WTC11 (cell line): ENCODE measurements around the gene CTNNA2. TPM values are rescaled to one million over a fixed set of nuclear protein-coding genes. Genes with fewer than 3 reads are reported as not detected.

Experiments used
- ATAC-seq: fragments of 200-7000 bp; cut with Tn5 transposase; 2 replicates; pipeline ENCODE4 v1.10.0; 2021; ENCODE audit warnings: mild to moderate bottlenecking, moderate library complexity
- CTCF ChIA-PET: fragments of 300-600 bp; sonication (Branson Sonifier 250); formaldehyde crosslinking; loops from one replicate; lab custom pipeline; 2021; ENCODE audit warnings: antibody characterized with exemption; lab: Charles Lee
- POLR2A ChIA-PET: fragments of 350-600 bp; sonication (Branson Sonifier 250); formaldehyde crosslinking; loops from one replicate; lab custom pipeline; 2021; ENCODE audit warnings: antibody characterized with exemption; lab: Charles Lee
- DNase-seq: peaks from one replicate; pipeline ENCODE4 v3.0.0; 2021; ENCODE audit warnings: low spot score
- H3K27ac Mint-ChIP-seq: 2 replicates; pipeline ENCODE4 v1.8.0; 2021; ENCODE audit warnings: mixed read lengths
- H3K27me3 Mint-ChIP-seq: 2 replicates; pipeline ENCODE4 v1.8.0; 2021; ENCODE audit warnings: low read depth, mild to moderate bottlenecking, moderate library complexity, mixed read lengths
- H3K36me3 Mint-ChIP-seq: 2 replicates; pipeline ENCODE4 v1.8.0; 2021; ENCODE audit warnings: mixed read lengths
- H3K4me1 Mint-ChIP-seq: 2 replicates; pipeline ENCODE4 v1.8.0; 2022; ENCODE audit warnings: mixed read lengths
- H3K4me3 Mint-ChIP-seq: 2 replicates; pipeline ENCODE4 v1.8.0; 2021; ENCODE audit warnings: mild to moderate bottlenecking, moderate library complexity, mixed read lengths
- H3K9me3 Mint-ChIP-seq: 2 replicates; pipeline ENCODE4 v1.8.0; 2021; ENCODE audit warnings: mixed read lengths
- CREM ChIP-seq: sonication (generic); formaldehyde crosslinking; IDR thresholded peaks from 2 replicates; pipeline ENCODE4 v1.8.1; 2022; ENCODE audit warnings: mild to moderate bottlenecking, missing genetic modification reagents, moderate library complexity
- EMX1 ChIP-seq: fragments of 250-450 bp; sonication (Bioruptor Pico); IDR thresholded peaks from 2 replicates; pipeline ENCODE4 v1.8.0; 2021; ENCODE audit warnings: mild to moderate bottlenecking
- ETV6 ChIP-seq: sonication (generic); formaldehyde crosslinking; IDR thresholded peaks from 2 replicates; pipeline ENCODE4 v1.8.1; 2022; ENCODE audit warnings: mild to moderate bottlenecking, missing genetic modification reagents
- FOXJ3 ChIP-seq: sonication (generic); formaldehyde crosslinking; IDR thresholded peaks from 2 replicates; pipeline ENCODE4 v1.9.0; 2021; ENCODE audit warnings: missing genetic modification reagents, mild to moderate bottlenecking, borderline replicate concordance
- FOXP1 ChIP-seq: sonication (generic); formaldehyde crosslinking; IDR thresholded peaks from 2 replicates; pipeline ENCODE4 v1.8.0; 2022; ENCODE audit warnings: missing genetic modification reagents, mild to moderate bottlenecking, moderate library complexity, borderline replicate concordance
- GRHL2 ChIP-seq: fragments of 250-450 bp; sonication (Bioruptor Pico); IDR thresholded peaks from 2 replicates; pipeline ENCODE4 v1.8.0; 2022; ENCODE audit warnings: mild to moderate bottlenecking, moderate library complexity; ENCODE audit not compliant: insufficient replicate concordance, severe bottlenecking
- IRF2 ChIP-seq: sonication (generic); formaldehyde crosslinking; IDR thresholded peaks from 2 replicates; pipeline ENCODE4 v1.8.0; 2022; ENCODE audit warnings: low read depth, missing genetic modification reagents, borderline replicate concordance
- NFATC4 ChIP-seq: fragments of 250-450 bp; sonication (Bioruptor Pico); IDR thresholded peaks from 2 replicates; pipeline ENCODE4 v1.9.0; 2021; ENCODE audit warnings: mild to moderate bottlenecking
- NFE2L1 ChIP-seq: sonication (generic); formaldehyde crosslinking; IDR thresholded peaks from 2 replicates; pipeline ENCODE4 v1.8.1; 2023; ENCODE audit warnings: missing genetic modification reagents
- NFYB ChIP-seq: sonication (generic); formaldehyde crosslinking; conservative IDR thresholded peaks from 2 replicates; pipeline ENCODE4 v1.8.0; 2022; ENCODE audit warnings: low read depth, missing genetic modification reagents
- RORB ChIP-seq: fragments of 250-450 bp; sonication (Bioruptor Pico); IDR thresholded peaks from 2 replicates; pipeline ENCODE4 v1.9.0; 2021; ENCODE audit warnings: mild to moderate bottlenecking
- SMAD4 ChIP-seq: sonication (generic); formaldehyde crosslinking; IDR thresholded peaks from 2 replicates; pipeline ENCODE4 v1.8.0; 2022; ENCODE audit warnings: mild to moderate bottlenecking, missing genetic modification reagents
- TP53 ChIP-seq: sonication (generic); formaldehyde crosslinking; IDR thresholded peaks from 2 replicates; pipeline ENCODE4 v1.8.1; 2023; ENCODE audit warnings: mild to moderate bottlenecking, missing genetic modification reagents
- ZNF121 ChIP-seq: sonication (generic); formaldehyde crosslinking; IDR thresholded peaks from 2 replicates; pipeline ENCODE4 v1.8.0; 2023; ENCODE audit warnings: missing genetic modification reagents
- ZNF423 ChIP-seq: fragments of 250-450 bp; sonication (Bioruptor Pico); IDR thresholded peaks from 2 replicates; pipeline ENCODE4 v2.1.2; 2022; ENCODE audit warnings: mild to moderate bottlenecking, moderate library complexity
- total RNA-seq: library from RNA; stranded (reverse); gene quantifications from 3 replicates; pipeline ENCODE4 v1.2.3, GENCODE V29; 2021
- TF ChIP-seq, protein P1 (sequence below): fragments of 250-450 bp; sonication (Bioruptor Pico); conservative IDR thresholded peaks from 2 replicates; pipeline ENCODE4 v1.9.0; 2021; ENCODE audit warnings: mild to moderate bottlenecking
- TF ChIP-seq, protein P2 (sequence below): fragments of 200-600 bp; IDR thresholded peaks from 2 replicates; pipeline ENCODE4 v1.8.0; 2022; ENCODE audit warnings: antibody characterized with exemption
- TF ChIP-seq, protein P3 (sequence below): sonication (generic); formaldehyde crosslinking; IDR thresholded peaks from 2 replicates; pipeline ENCODE4 v1.8.1; 2022; ENCODE audit warnings: missing genetic modification reagents, borderline replicate concordance
- TF ChIP-seq, protein P4 (sequence below): fragments of 250-450 bp; sonication (Bioruptor Pico); IDR thresholded peaks from 2 replicates; pipeline ENCODE4 v1.9.0; 2021; ENCODE audit warnings: moderate library complexity, mild to moderate bottlenecking, inconsistent platforms, borderline replicate concordance

Gene CTNNA2
- total RNA-seq, 1 experiment from 2014 or later, result 3.8 TPM

DNA sequence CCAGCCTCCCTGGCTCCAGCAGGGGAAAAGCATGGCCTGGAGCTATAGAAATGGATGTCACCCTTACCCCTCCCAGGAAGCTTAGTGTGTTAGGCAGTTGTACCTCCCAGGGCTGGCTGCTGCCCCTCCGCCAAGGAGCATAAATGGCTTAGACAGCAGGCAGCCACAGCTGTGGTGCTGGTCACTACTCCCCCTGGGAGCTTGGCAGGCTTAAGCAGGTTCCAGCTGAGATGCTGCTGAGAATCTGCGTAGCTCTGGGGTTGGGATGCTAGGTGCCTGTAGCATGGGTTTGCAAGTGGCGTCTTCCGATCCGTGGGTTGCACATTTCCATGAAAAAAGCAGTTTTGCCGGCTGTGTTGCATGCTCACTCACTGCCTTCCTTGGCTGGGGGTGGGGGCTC lies 369.7 kb downstream of the CTNNA2 start:
- Mint-ChIP-seq H3K9me3 (peaks cover 36% of the 10 kb centered on the region), H3K4me1 (peaks cover 13% of the 10 kb centered on the region), H3K27ac (0 out of 2 replicates have a peak overlapping the region, but pooled peaks have one; percentile 49), H3K4me3 (no peak overlapping the region), H3K27me3 (no peaks in the 10 kb centered on the region), H3K36me3 (peaks cover 14% of the 10 kb centered on the region)
- ATAC-seq (peak; percentile 48), DNase-seq (peak; percentile 14)
- POLR2A ChIA-PET, result no interaction called here
- CTCF ChIA-PET, result no interaction called here
- TF ChIP-seq ZNF423 (CRISPR knock-in tag), result peak; percentile 93
- TF ChIP-seq, protein P1, sequence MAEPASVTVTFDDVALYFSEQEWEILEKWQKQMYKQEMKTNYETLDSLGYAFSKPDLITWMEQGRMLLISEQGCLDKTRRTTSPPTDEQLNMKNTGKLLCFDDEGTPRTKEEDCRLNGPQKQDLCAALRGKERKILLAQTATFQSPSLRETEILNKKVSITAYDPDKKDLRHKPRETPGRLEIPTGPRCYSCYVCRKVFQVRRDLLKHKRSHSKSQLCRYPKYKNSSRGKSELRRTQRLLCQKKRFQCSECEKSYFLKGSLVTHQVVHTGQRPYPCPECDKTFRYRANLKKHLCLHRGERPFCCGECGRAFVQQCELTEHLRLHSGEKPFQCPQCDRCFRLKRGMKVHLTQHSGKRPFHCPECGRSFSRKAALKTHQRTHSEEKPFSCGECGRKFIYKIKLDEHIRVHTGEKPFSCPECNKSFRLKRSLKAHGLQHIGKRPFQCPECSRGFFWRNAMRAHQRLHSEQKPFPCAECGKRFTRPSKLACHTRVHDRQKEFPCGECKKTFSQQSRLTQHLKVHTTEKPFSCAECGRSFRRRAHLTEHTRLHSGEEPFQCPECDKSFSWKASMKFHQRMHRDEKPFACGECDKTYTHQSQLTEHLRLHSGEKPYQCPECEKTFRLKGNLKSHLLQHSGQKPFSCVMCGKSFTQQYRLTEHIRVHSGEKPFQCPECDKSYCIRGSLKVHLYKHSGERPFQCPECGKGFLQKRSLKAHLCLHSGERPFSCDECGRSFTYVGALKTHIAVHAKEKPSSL (CRISPR knock-in tag), result no peak
- TF ChIP-seq CREM (CRISPR knock-in tag), result no peak
- TF ChIP-seq RORB, result no peak
- TF ChIP-seq NFE2L1 (CRISPR knock-in tag), result no peak
- TF ChIP-seq NFYB (CRISPR knock-in tag), result no peak
- no peak for TF ChIP-seq SMAD4 (CRISPR knock-in tag)
- TF ChIP-seq FOXP1 (CRISPR knock-in tag), result 0 out of 2 replicates have a peak, but pooled peaks have one; percentile 34

DNA sequence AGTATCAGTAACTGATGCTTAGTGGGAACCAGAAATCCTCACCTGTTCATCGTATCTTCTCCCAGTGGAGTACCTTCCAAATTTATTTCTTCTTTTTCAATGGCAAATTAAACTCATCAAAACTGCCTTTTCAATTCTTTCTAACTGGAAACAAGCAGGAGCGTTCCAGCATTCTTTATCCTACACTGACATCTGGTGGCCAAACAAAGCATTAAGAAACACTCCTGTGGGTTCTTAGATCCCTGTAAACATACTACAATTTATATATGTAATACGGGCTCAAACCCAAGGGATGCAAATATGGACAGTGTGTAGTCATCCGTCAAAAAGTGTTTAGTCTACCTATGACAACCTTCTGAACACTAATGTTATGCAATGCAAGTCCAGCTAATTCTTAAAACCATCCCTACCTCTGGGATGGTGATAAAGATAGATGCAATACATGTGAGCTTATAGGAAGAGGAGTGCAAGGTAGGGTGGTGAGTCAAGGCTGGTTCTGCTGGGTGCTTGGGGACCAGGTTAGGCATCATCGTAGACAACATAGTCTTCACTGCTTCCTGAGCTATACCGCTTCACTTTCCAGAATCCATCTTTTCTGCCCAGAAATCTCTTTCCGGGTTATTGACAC lies 375.0 kb downstream of the CTNNA2 start:
- ChIA-PET POLR2A (no interaction called here), CTCF (interaction anchor here (0.6 to 2.0 kb wide), 7 partner anchors 14 to 895 kb away, joined by 3 to 12 read pairs (median 3); no protein-coding TSS in a partner anchor)
- Mint-ChIP-seq H3K9me3 (no peaks in the 10 kb centered on the region), H3K27ac (0 out of 2 replicates have a peak overlapping the region, but pooled peaks have one; percentile 22), H3K4me1 (peaks cover 23% of the 10 kb centered on the region), H3K4me3 (no peak overlapping the region), H3K36me3 (no peaks in the 10 kb centered on the region), H3K27me3 (no peaks in the 10 kb centered on the region)
- ATAC-seq (peak; percentile 74), DNase-seq (peak; percentile 26)
- TF ChIP-seq, protein P2, sequence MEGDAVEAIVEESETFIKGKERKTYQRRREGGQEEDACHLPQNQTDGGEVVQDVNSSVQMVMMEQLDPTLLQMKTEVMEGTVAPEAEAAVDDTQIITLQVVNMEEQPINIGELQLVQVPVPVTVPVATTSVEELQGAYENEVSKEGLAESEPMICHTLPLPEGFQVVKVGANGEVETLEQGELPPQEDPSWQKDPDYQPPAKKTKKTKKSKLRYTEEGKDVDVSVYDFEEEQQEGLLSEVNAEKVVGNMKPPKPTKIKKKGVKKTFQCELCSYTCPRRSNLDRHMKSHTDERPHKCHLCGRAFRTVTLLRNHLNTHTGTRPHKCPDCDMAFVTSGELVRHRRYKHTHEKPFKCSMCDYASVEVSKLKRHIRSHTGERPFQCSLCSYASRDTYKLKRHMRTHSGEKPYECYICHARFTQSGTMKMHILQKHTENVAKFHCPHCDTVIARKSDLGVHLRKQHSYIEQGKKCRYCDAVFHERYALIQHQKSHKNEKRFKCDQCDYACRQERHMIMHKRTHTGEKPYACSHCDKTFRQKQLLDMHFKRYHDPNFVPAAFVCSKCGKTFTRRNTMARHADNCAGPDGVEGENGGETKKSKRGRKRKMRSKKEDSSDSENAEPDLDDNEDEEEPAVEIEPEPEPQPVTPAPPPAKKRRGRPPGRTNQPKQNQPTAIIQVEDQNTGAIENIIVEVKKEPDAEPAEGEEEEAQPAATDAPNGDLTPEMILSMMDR, result peak; percentile 67
- TF ChIP-seq ETV6 (CRISPR knock-in tag) (no peak), NFE2L1 (CRISPR knock-in tag) (no peak)

DNA sequence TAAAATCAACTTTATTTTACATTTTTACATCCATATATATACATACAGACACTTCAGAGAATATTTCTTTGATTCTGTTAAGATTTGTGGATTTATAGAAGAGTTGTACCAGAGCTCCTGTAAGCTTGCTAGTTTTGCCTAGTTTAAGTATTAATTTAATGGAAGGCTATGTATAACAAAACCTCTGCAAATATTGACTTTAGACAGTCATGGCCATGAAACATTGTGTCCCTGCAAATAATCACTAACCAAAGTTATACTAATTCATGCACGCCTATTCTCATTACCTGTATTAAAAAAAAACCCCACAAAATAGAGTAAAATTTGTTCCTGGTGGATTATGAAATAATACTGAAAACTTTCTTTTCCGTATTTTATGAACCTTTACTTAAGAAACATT lies 379.3 kb downstream of the CTNNA2 start:
- TF ChIP-seq NFATC4 (CRISPR knock-in tag) (no peak), ZNF121 (CRISPR knock-in tag) (no peak), GRHL2 (CRISPR knock-in tag) (no peak), TP53 (CRISPR knock-in tag) (no peak), RORB (no peak), EMX1 (CRISPR knock-in tag) (no peak), IRF2 (no peak), FOXJ3 (CRISPR knock-in tag) (no peak)
- TF ChIP-seq, protein P3, sequence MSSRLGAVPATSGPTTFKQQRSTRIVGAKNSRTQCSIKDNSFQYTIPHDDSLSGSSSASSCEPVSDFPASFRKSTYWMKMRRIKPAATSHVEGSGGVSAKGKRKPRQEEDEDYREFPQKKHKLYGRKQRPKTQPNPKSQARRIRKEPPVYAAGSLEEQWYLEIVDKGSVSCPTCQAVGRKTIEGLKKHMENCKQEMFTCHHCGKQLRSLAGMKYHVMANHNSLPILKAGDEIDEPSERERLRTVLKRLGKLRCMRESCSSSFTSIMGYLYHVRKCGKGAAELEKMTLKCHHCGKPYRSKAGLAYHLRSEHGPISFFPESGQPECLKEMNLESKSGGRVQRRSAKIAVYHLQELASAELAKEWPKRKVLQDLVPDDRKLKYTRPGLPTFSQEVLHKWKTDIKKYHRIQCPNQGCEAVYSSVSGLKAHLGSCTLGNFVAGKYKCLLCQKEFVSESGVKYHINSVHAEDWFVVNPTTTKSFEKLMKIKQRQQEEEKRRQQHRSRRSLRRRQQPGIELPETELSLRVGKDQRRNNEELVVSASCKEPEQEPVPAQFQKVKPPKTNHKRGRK (CRISPR knock-in tag), result no peak
- TF ChIP-seq, protein P4, sequence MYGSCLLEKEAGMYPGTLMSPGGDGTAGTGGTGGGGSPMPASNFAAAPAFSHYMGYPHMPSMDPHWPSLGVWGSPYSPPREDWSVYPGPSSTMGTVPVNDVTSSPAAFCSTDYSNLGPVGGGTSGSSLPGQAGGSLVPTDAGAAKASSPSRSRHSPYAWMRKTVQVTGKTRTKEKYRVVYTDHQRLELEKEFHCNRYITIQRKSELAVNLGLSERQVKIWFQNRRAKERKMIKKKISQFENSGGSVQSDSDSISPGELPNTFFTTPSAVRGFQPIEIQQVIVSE, result no peak
- TF ChIP-seq, protein P1 (CRISPR knock-in tag), result no peak
- TF ChIP-seq, all 79 proteins: peak for 0
- Mint-ChIP-seq H3K4me3 (no peak overlapping the region), H3K27me3 (no peaks in the 10 kb centered on the region), H3K9me3 (no peaks in the 10 kb centered on the region), H3K4me1 (peaks cover 20% of the 10 kb centered on the region), H3K27ac (no peak overlapping the region), H3K36me3 (no peaks in the 10 kb centered on the region)
- ATAC-seq (no peak), DNase-seq (no peak)
- POLR2A ChIA-PET, result no interaction called here
- CTCF ChIA-PET, result no interaction called here
